ENCODE measurements around the gene RBBP8NL. TPM values are rescaled to one million over a fixed set of nuclear protein-coding genes. Genes with fewer than 3 reads are reported as not detected.

RBBP8NL gene
- total RNA-seq, 4 donors from 2014 or later, result 1.1 to 6.0 (median 4.6) TPM

DNA sequence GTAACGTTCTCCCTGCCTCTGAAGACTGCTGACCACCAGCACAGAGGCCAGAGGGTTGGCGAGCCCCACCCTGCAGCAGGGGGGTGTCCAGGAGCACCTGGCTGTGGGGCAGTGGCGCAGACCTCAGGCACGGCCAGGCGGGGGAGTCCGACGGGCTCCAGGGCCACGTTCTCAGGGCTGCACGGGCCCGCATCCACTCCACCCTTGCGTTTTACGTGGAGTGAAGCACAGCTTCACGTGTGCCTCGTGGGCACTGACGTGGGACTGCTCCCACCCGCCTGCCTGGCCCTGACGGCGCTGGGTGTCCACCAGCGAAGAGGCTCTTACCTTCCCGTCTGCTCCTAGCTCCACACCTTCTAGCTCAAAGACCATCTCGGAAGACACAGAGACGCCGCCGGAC lies 33.5 kb downstream of the RBBP8NL start:
- no peaks in the 10 kb centered on the region for H3K27me3 ChIP-seq
- H3K36me3 ChIP-seq, result peaks cover 7% of the 10 kb centered on the region in 2 donors
- DNase-seq, result no peak
- intact Hi-C loops (cut with DNase I), result loop anchor here (10.0 kb wide), 1 partner anchor 249 kb away; the partner anchor contains the start of genes PSMA7 and SS18L1
- 90 to 94% methylated on average over 10 to 21 of the region's 24 CpGs for WGBS, 2 donors
- no peak overlapping the region for H3K27ac ChIP-seq
- no peaks in the 10 kb centered on the region for H3K9me3 ChIP-seq
- H3K4me1 ChIP-seq, result no peaks in the 10 kb centered on the region
- no peak for TF ChIP-seq POLR2A (IDR thresholded peaks at IDR 0.05)
- TF ChIP-seq, protein P1, sequence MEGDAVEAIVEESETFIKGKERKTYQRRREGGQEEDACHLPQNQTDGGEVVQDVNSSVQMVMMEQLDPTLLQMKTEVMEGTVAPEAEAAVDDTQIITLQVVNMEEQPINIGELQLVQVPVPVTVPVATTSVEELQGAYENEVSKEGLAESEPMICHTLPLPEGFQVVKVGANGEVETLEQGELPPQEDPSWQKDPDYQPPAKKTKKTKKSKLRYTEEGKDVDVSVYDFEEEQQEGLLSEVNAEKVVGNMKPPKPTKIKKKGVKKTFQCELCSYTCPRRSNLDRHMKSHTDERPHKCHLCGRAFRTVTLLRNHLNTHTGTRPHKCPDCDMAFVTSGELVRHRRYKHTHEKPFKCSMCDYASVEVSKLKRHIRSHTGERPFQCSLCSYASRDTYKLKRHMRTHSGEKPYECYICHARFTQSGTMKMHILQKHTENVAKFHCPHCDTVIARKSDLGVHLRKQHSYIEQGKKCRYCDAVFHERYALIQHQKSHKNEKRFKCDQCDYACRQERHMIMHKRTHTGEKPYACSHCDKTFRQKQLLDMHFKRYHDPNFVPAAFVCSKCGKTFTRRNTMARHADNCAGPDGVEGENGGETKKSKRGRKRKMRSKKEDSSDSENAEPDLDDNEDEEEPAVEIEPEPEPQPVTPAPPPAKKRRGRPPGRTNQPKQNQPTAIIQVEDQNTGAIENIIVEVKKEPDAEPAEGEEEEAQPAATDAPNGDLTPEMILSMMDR (IDR thresholded peaks at IDR 0.05), result no peak
- H3K4me3 ChIP-seq (replicated peaks in 1 of 3), result no peak overlapping the region

DNA sequence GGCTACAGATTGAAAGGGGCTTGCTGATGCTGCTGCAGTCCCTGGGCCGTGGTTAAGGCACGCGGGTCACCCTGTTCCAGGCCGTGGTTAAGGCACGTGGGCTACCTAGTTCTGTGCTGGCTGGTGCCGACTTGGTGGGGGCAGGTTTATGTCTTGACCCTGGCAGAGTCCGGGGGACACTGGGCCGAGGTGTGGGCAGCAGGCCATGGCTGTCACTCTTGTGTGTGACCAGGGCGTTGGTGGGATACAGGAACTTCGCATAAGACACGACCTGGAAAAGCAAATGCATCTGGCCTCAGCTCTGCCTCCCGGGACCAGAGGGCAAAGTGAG lies 34.0 kb downstream of the RBBP8NL start:
- DNase-seq, result no peak
- 88 to 92% methylated on average over 12 of the region's 12 CpGs for WGBS, 2 donors
- peaks cover 7 to 10% of the 10 kb centered on the region in 2 donors for H3K36me3 ChIP-seq
- H3K27ac ChIP-seq, result no peak overlapping the region
- no peak for TF ChIP-seq POLR2A (IDR thresholded peaks at IDR 0.05)
- TF ChIP-seq, protein P1 (IDR thresholded peaks at IDR 0.05), result no peak
- H3K27me3 ChIP-seq, result no peaks in the 10 kb centered on the region
- no peaks in the 10 kb centered on the region for H3K9me3 ChIP-seq
- intact Hi-C loops (cut with DNase I), result loop anchor here (10.0 kb wide), 1 partner anchor 248 kb away; the partner anchor contains the start of genes PSMA7 and SS18L1
- no peaks in the 10 kb centered on the region for H3K4me1 ChIP-seq
- no peak overlapping the region for H3K4me3 ChIP-seq (replicated peaks in 1 of 3)

DNA sequence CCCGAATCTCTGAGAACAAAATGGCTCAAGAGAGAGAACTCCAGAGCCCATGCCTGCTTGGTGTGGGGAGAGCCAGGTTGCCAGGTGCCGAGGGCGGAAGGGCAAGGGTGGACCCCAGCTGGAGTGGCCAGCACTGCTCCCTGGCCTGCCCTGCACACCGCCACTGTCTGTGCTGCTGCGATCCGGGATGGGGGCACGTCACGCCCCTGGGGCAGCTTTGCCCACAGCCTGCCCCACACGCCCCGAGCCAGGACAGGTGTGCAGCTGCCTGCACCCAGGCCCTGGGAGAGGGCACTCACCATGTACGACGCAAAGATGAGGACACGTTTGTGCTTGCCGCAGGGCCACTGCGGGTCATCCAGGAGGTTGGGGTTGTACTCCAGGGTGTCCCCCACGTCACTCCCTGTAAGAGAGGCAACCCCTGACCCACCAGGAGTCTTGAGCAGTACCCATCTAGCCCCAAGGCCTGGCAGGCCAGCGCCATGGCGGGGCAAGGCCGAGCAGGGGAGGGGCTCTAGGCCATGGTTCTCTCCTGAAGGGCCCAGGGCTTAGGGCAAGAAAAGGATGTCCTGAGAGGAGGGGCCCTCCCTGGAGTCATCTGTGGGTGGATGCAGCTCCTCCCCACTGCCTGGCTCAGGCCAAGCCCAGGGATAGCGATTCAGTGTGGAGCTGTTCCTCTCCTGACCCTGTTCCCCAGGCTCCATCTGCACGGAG lies 34.6 kb downstream of the RBBP8NL start:
- TF ChIP-seq, protein P1 (IDR thresholded peaks at IDR 0.05), result no peak
- TF ChIP-seq POLR2A (IDR thresholded peaks at IDR 0.05), result no peak
- Histone ChIP-seq H3K27ac (no peak overlapping the region), H3K36me3 (peaks cover 7 to 10% of the 10 kb centered on the region in 2 donors), H3K4me1 (peaks cover 4 to 5% of the 10 kb centered on the region in 2 donors), H3K27me3 (no peaks in the 10 kb centered on the region), H3K4me3 (replicated peaks in 1 of 3) (no peak overlapping the region), H3K9me3 (no peaks in the 10 kb centered on the region)
- WGBS, 2 donors, result 77 to 89% methylated on average over 7 to 14 of the region's 21 CpGs
- no peak for DNase-seq
- intact Hi-C loops (cut with DNase I), result loop anchor here (10.0 kb wide), 1 partner anchor 248 kb away; the partner anchor contains the start of genes PSMA7 and SS18L1

DNA sequence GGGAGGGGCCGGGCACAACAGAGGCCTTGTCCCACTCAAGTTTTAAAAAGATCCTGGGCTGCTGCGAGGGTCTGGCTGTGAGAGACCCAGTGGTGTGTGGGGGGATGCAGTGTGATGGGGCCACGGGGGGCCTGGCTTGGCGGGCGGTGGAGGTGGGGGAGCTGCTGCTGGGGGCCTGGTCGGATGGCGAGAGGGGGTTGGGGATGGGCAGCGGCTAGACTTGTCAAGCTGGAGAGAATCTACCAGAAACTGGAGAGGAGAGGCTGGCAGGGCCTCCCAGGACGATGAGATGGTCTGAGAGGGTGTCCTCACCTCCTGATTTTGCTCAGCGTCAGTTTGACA lies 35.3 kb downstream of the RBBP8NL start:
- Histone ChIP-seq H3K36me3 (peaks cover 7 to 10% of the 10 kb centered on the region in 2 donors), H3K27me3 (no peaks in the 10 kb centered on the region), H3K27ac (no peak overlapping the region), H3K4me1 (peaks cover 8 to 9% of the 10 kb centered on the region in 2 donors), H3K9me3 (no peaks in the 10 kb centered on the region), H3K4me3 (replicated peaks in 1 of 3) (no peak overlapping the region)
- intact Hi-C loops (cut with DNase I), result loop anchor here (10.0 kb wide), 1 partner anchor 247 kb away; the partner anchor contains the start of genes PSMA7 and SS18L1
- 86 to 93% methylated on average over 4 to 10 of the region's 10 CpGs for WGBS, 2 donors
- TF ChIP-seq, protein P1 (IDR thresholded peaks at IDR 0.05), result no peak
- TF ChIP-seq POLR2A (IDR thresholded peaks at IDR 0.05), result no peak
- DNase-seq, result no peak
